Vagina (tissue), 2 donors: ENCODE results near the gene FSTL5.

Experiments used
- CTCF ChIP-seq, 3 experiments: fragments of 450-650 bp in 2 of 3; fragments of 200-600 bp in 1 of 3; sonication (generic) in 1 of 3; IDR thresholded peaks; one replicate each; pipeline ENCODE4 v1.5.1; 2017 to 2019; ENCODE audit warnings: antibody characterized with exemption in 3 of 3, mild to moderate bottlenecking in 2 of 3, moderate library complexity in 2 of 3
- POLR2A ChIP-seq, 2 donors: fragments of 450-650 bp; IDR thresholded peaks; one replicate each; pipeline ENCODE4 v1.6.1; 2017; ENCODE audit warnings: antibody characterized with exemption in 2 of 2, mild to moderate bottlenecking in 2 of 2, moderate library complexity in 2 of 2
- POLR2AphosphoS5 ChIP-seq, 2 donors: sonication (generic); formaldehyde crosslinking; IDR thresholded peaks; one replicate each; pipeline ENCODE4 v1.9.0; 2017; ENCODE audit warnings: antibody characterized with exemption in 2 of 2, mild to moderate bottlenecking in 2 of 2, low read depth in 1 of 2; ENCODE audit not compliant: insufficient read depth in 1 of 2

GRCh38 chr4:161949946-161950725 lies 213.7 kb downstream of the FSTL5 start:
- no peak for TF ChIP-seq POLR2A (IDR thresholded peaks at IDR 0.05)
- no peak for TF ChIP-seq CTCF (IDR thresholded peaks at IDR 0.05)
- no peak for TF ChIP-seq POLR2AphosphoS5 (IDR thresholded peaks at IDR 0.05; ENCODE audit: insufficient read depth in 1 of 2, low read depth in 1 of 2)
